ENCODE results near the gene NPHS2.
"Not testable (repeated sequence)": the region's sequence is repeated elsewhere in the genome, so short reads cannot be mapped to it uniquely, and the experiment has no call there.

NPHS2 gene

GRCh38 chr1:179547021-179547535 is 28.7 kb downstream of the NPHS2 start:
- DNase-seq (ENCODE audit: low spot score) = no peak

DNA sequence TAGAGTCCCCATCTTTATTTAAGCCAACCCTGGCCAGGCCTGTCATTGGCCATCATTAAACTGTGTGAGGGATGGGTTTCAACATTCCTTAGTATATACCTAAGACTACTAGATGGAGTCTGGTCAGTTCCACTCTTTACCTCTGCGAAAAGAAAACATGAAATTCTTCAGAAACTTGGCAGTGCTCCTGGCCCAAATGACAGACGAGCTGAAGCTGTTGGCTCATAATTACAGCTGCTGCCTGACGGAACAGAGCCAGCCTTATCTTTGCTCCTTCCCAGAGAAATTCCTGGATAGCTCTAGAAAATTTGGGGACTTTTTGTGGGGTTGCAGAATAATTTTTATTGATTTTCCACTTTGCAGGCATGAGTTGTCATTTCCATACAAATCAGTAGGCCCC is 30.4 kb downstream of the NPHS2 start:
- no peak for DNase-seq (ENCODE audit: low spot score)

- no peak for DNase-seq (ENCODE audit: low spot score)
These were observed 34.0 kb downstream of the NPHS2 start for GRCh38 chr1:179541774-179542173.

- DNase-seq (ENCODE audit: low spot score) = no peak
These were observed 45.4 kb downstream of the NPHS2 start for GRCh38 chr1:179530352-179530751.

DNA sequence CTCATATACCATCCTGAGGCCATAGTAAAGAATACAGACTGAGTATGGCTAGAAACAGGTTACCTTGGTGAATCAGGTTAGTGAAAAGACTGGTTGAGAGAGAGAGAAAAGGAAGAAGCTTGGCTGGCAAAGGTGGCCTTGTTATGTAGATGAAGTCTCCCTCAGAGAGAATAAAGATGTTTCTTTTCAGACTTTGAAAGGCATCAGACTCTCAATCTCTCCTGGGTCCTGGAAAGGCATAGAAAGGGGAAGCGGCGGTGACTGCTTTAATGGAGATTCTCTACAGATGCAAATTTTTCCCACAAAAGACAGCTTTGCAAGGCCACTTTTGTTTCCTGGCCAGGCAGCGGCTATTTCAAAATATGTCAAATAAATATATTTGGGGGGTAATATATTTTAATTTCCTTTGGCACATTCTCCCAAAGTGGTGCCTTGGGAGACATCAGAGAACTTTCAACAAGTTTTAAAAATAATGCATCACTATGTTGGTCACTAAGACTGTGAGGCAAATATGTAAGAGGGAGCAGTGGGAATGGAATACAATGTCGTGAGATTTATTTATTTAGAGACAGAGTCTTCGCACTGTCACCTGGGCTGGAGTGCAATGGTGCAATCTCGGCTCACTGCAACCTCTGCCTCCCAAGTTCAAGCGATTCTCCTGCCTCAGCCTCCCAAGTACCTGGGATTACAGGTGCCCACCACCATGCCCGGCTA is 46.1 kb downstream of the NPHS2 start:
- no peak for DNase-seq (ENCODE audit: low spot score)

DNA sequence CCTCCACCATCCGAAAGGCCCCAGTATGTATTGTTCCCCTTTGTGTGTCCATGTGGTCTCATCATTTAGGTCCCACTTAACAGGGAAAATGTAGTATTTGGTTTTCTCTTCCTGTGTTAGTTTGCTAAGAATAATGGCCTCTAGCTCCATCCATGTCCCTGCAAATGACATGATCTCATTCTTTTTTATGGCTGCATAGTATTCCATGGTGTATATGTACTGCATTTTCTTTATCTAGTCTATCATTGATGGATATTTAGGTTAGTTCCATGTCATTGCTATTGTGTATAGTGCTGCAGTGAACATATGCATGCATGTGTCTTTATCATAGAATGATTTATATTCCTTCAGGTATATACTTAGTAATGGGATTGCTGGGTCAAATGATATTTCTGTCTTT is 57.2 kb downstream of the NPHS2 start:
- not testable (repeated sequence) for DNase-seq (ENCODE audit: low spot score)

- no peak for DNase-seq (ENCODE audit: low spot score)
These were observed 58.6 kb downstream of the NPHS2 start for GRCh38 chr1:179516976-179517705.

GRCh38 chr1:179510038-179510437 is 65.7 kb downstream of the NPHS2 start:
- no peak for DNase-seq (ENCODE audit: low spot score)

DNA sequence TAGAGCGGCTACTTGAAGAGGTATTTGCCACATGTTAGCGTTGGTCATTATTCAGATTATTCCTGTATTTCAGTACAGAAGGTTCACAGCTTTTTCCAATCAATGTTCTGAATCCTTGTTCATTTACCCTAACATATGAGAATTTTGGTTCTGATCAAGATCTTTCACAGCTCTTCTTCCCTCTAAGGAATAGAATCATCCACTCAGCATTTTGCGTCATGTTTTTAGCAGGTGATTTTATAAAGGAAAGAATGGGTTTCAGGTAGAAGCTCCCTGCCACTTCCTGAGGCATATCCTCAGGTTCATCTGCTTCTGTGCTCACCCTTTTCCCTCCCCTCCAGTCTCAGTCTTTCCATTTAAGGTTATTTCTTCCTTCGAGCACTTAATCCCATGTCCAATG is 66.4 kb downstream of the NPHS2 start:
- no peak for DNase-seq (ENCODE audit: low spot score)

DNA sequence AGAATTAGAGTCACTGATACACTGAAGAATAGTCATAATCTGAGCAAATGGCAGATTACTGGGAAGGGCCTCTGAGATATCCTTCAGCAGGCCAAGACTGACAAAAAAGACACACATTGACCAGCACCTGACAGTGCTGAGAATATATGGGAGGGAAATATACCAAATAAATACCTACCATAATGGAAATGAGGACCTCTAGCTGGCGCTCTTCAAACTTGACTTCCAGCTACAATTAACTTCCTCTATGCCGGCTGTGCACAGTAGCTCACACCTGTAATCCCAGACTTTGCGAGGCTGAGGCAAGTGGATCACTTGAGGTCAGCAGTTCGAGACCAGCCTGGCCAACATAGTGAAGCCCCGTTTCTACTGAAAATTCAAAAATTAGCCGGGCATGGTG is 69.5 kb downstream of the NPHS2 start:
- no peak for DNase-seq (ENCODE audit: low spot score)

All from pons (tissue), 1 donor.